Chondrocyte (in vitro differentiated cells): ENCODE results near the gene SNAPC4. TPM values are rescaled to one million over a fixed set of nuclear protein-coding genes. Genes with fewer than 3 reads are reported as not detected.

ENCODE experiments used
- DNase-seq: peaks from one replicate; pipeline ENCODE4 v3.0.0; 2021; ENCODE audit warnings: mixed read lengths, low spot score
- H3K27ac Mint-ChIP-seq: one replicate; pipeline ENCODE4 v1.8.0; 2021; ENCODE audit warnings: mild to moderate bottlenecking, moderate library complexity, mixed read lengths; ENCODE audit not compliant: unreplicated experiment
- H3K27me3 Mint-ChIP-seq: 2 replicates; pipeline ENCODE4 v1.8.0; 2021; ENCODE audit warnings: low read depth, mixed read lengths
- H3K36me3 Mint-ChIP-seq: 2 replicates; pipeline ENCODE4 v1.8.0; 2021; ENCODE audit warnings: low read depth, mixed read lengths
- H3K4me1 Mint-ChIP-seq: 2 replicates; pipeline ENCODE4 v1.8.0; 2021; ENCODE audit warnings: low read depth, mild to moderate bottlenecking, mixed read lengths
- H3K4me3 Mint-ChIP-seq: one replicate; pipeline ENCODE4 v1.8.0; 2021; ENCODE audit warnings: mild to moderate bottlenecking, moderate library complexity, mixed read lengths; ENCODE audit not compliant: unreplicated experiment
- H3K9me3 Mint-ChIP-seq: 2 replicates; pipeline ENCODE4 v1.8.0; 2021; ENCODE audit warnings: low read depth, mixed read lengths
- CTCF ChIP-seq: fragments of 200-600 bp; sonication (generic); IDR thresholded peaks from 2 replicates; pipeline ENCODE4 v1.5.0; 2021; ENCODE audit warnings: antibody characterized with exemption, mild to moderate bottlenecking, moderate library complexity
- long read RNA-seq: library from polyadenylated mRNA; stranded (forward); transcript quantifications from one replicate; pipeline ENCODE4 v2.0.0, GENCODE V29; 2021
- total RNA-seq: library from RNA; stranded (reverse); gene quantifications from 3 replicates; pipeline ENCODE4 v1.2.1, GENCODE V29; 2021

SNAPC4 gene
- total RNA-seq = 7.6 to 8.4 TPM (median 7.9 TPM) in 3 replicates
- long read RNA-seq, partial matches to known transcripts = 2 of 12 reads
- long read RNA-seq, other reads (novel, unspliced or antisense) = 10 of 12 reads

GRCh38 chr9:136400038-136400834, at the start of gene SNAPC4:
TSS of gene SNAPC4 (minus strand) at chr9:136400170. CDS start at chr9:136398428, 1,742 bp downstream.
- Mint-ChIP-seq H3K4me3 (peak within 1 kb of the TSS; percentile 84), H3K4me1 (peaks cover 17% of the 10 kb centered on the region), H3K9me3 (no peaks in the 10 kb centered on the region), H3K36me3 (peaks cover 12% of the 10 kb centered on the region), H3K27me3 (no peaks in the 10 kb centered on the region), H3K27ac (peak within 1 kb of the TSS; percentile 63)
- peak; percentile 96 for TF ChIP-seq CTCF
- DNase-seq = peak; percentile 94

- no peak for DNase-seq
- Mint-ChIP-seq H3K4me1 (no peaks in the 10 kb centered on the region), H3K4me3 (no peak overlapping the region), H3K27me3 (no peaks in the 10 kb centered on the region), H3K9me3 (no peaks in the 10 kb centered on the region), H3K36me3 (peaks cover 37% of the 10 kb centered on the region), H3K27ac (no peak overlapping the region)
- no peak for TF ChIP-seq CTCF
Observed at GRCh38 chr9:136448655-136449054, 48.7 kb upstream of the SNAPC4 start.

- H3K27me3 Mint-ChIP-seq = no peaks in the 10 kb centered on the region
- peak overlapping the region; percentile 33 for H3K27ac Mint-ChIP-seq
- peaks cover 39% of the 10 kb centered on the region for H3K36me3 Mint-ChIP-seq
- H3K4me1 Mint-ChIP-seq = no peaks in the 10 kb centered on the region
- DNase-seq = peak; percentile 57
- H3K9me3 Mint-ChIP-seq = no peaks in the 10 kb centered on the region
- H3K4me3 Mint-ChIP-seq = no peak overlapping the region
- TF ChIP-seq CTCF = no peak
Observed at GRCh38 chr9:136447173-136447778, 47.3 kb upstream of the SNAPC4 start.

- Mint-ChIP-seq H3K27ac (no peak overlapping the region), H3K4me3 (no peak overlapping the region), H3K36me3 (peaks cover 39% of the 10 kb centered on the region), H3K4me1 (no peaks in the 10 kb centered on the region), H3K27me3 (no peaks in the 10 kb centered on the region), H3K9me3 (no peaks in the 10 kb centered on the region)
- TF ChIP-seq CTCF = no peak
- DNase-seq = no peak
Observed at GRCh38 chr9:136445799-136446198, 45.8 kb upstream of the SNAPC4 start.

GRCh38 chr9:136444102-136444501, 44.1 kb upstream of the SNAPC4 start:
- H3K36me3 Mint-ChIP-seq = peaks cover 39% of the 10 kb centered on the region
- DNase-seq = peak; percentile 79
- no peak overlapping the region for H3K4me3 Mint-ChIP-seq
- H3K9me3 Mint-ChIP-seq = no peaks in the 10 kb centered on the region
- no peak for TF ChIP-seq CTCF
- H3K4me1 Mint-ChIP-seq = peaks cover 4% of the 10 kb centered on the region
- no peak overlapping the region for H3K27ac Mint-ChIP-seq
- no peaks in the 10 kb centered on the region for H3K27me3 Mint-ChIP-seq
